Parathyroid adenoma (tissue), 2 donors: ENCODE results near the gene LHX6.

Experiments
- H2AFZ ChIP-seq: fragments of 300-600 bp; sonication (generic); one replicate; pipeline ENCODE4 v1.7.0; 2017; ENCODE audit warnings: antibody characterized with exemption, mild to moderate bottlenecking
- H3K27ac ChIP-seq: fragments of 300-600 bp; sonication (generic); one replicate; pipeline ENCODE4 v1.7.0; 2017
- H3K27me3 ChIP-seq: fragments of 300-600 bp; sonication (generic); one replicate; pipeline ENCODE4 v1.7.0; 2017; ENCODE audit warnings: low read length; ENCODE audit not compliant: control insufficient read depth, insufficient read depth
- H3K36me3 ChIP-seq: fragments of 300-600 bp; sonication (generic); one replicate; pipeline ENCODE4 v1.7.0; 2017; ENCODE audit warnings: low read length; ENCODE audit not compliant: control insufficient read depth, insufficient read depth
- H3K4me1 ChIP-seq: fragments of 300-600 bp; sonication (generic); one replicate; pipeline ENCODE4 v1.7.0; 2017; ENCODE audit warnings: control low read depth
- H3K4me2 ChIP-seq: fragments of 300-600 bp; sonication (generic); one replicate; pipeline ENCODE4 v1.7.0; 2017; ENCODE audit warnings: low read length
- H3K4me3 ChIP-seq: fragments of 300-600 bp; sonication (generic); one replicate; pipeline ENCODE4 v1.7.0; 2017; ENCODE audit warnings: low read depth, low read length
- H3K79me2 ChIP-seq: fragments of 300-600 bp; sonication (generic); one replicate; pipeline ENCODE4 v1.7.0; 2017; ENCODE audit warnings: control low read depth
- H3K9ac ChIP-seq: fragments of 300-600 bp; sonication (generic); one replicate; pipeline ENCODE4 v1.7.0; 2017; ENCODE audit warnings: mild to moderate bottlenecking
- H3K9me3 ChIP-seq: fragments of 300-600 bp; sonication (generic); one replicate; pipeline ENCODE4 v1.7.0; 2017; ENCODE audit warnings: low read length; ENCODE audit not compliant: control insufficient read depth
- TF ChIP-seq, protein P1 (sequence below): fragments of 300-600 bp; sonication (generic); IDR thresholded peaks from one replicate; pipeline ENCODE4 v1.7.0; 2017; ENCODE audit warnings: antibody characterized with exemption, mild to moderate bottlenecking
- donor health status: primary hyperparathyroidism.

Gene LHX6

GRCh38 chr9:122202111-122202510, 26.6 kb downstream of the LHX6 start:
- Histone ChIP-seq H3K27me3 (no peaks in the 10 kb centered on the region), H3K4me3 (no peak overlapping the region), H3K4me1 (no peaks in the 10 kb centered on the region), H3K79me2 (no peaks in the 10 kb centered on the region), H3K4me2 (no peak overlapping the region), H3K9me3 (no peaks in the 10 kb centered on the region), H3K27ac (no peak overlapping the region), H3K9ac (no peak overlapping the region), H3K36me3 (no peaks in the 10 kb centered on the region), H2AFZ (no peak overlapping the region)
- TF ChIP-seq, protein P1, sequence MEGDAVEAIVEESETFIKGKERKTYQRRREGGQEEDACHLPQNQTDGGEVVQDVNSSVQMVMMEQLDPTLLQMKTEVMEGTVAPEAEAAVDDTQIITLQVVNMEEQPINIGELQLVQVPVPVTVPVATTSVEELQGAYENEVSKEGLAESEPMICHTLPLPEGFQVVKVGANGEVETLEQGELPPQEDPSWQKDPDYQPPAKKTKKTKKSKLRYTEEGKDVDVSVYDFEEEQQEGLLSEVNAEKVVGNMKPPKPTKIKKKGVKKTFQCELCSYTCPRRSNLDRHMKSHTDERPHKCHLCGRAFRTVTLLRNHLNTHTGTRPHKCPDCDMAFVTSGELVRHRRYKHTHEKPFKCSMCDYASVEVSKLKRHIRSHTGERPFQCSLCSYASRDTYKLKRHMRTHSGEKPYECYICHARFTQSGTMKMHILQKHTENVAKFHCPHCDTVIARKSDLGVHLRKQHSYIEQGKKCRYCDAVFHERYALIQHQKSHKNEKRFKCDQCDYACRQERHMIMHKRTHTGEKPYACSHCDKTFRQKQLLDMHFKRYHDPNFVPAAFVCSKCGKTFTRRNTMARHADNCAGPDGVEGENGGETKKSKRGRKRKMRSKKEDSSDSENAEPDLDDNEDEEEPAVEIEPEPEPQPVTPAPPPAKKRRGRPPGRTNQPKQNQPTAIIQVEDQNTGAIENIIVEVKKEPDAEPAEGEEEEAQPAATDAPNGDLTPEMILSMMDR, result no peak

GRCh38 chr9:122201641-122202040, 27.1 kb downstream of the LHX6 start:
- Histone ChIP-seq H3K27ac (no peak overlapping the region), H2AFZ (no peak overlapping the region), H3K4me3 (no peak overlapping the region), H3K4me1 (no peaks in the 10 kb centered on the region), H3K79me2 (no peaks in the 10 kb centered on the region), H3K27me3 (no peaks in the 10 kb centered on the region), H3K36me3 (no peaks in the 10 kb centered on the region), H3K4me2 (no peak overlapping the region), H3K9ac (no peak overlapping the region), H3K9me3 (no peaks in the 10 kb centered on the region)
- TF ChIP-seq, protein P1, result no peak

DNA sequence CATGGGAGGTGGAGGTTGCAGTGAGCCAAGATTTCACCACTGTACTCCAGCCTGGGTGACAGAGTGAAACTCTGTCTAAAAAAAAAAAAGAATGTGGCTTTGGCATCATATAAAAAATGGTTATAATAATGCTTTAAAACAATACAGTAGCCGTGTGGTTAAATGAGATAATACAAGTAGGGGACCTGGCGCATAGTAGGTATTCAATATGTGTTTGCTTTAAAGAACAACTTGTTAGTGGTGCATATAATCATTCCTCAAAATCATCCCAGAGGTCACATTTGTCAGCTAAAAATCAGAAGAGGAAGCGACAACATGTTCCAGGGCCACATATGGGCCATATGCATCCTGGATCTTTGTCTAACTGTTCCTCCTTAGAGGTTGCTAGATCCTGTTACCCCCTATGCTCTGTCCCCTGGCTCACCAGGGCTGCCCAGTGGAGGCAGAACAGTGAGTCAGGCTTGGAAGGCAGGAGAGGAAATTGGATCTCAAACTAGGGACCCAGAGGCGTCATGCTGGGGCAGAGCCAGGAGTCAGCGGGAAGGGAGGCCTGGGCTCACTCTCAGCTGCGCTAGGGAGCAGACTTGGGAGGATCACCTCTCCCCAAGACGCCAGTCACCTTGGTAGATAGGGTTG, 27.7 kb downstream of the LHX6 start:
- TF ChIP-seq, protein P1, result no peak
- no peaks in the 10 kb centered on the region for H3K4me1 ChIP-seq
- H3K27ac ChIP-seq, result no peak overlapping the region
- H3K79me2 ChIP-seq, result no peaks in the 10 kb centered on the region
- H3K4me3 ChIP-seq, result no peak overlapping the region
- no peaks in the 10 kb centered on the region for H3K36me3 ChIP-seq
- no peak overlapping the region for H3K9ac ChIP-seq
- H3K4me2 ChIP-seq, result no peak overlapping the region
- H3K27me3 ChIP-seq, result no peaks in the 10 kb centered on the region
- no peak overlapping the region for H2AFZ ChIP-seq
- no peaks in the 10 kb centered on the region for H3K9me3 ChIP-seq

DNA sequence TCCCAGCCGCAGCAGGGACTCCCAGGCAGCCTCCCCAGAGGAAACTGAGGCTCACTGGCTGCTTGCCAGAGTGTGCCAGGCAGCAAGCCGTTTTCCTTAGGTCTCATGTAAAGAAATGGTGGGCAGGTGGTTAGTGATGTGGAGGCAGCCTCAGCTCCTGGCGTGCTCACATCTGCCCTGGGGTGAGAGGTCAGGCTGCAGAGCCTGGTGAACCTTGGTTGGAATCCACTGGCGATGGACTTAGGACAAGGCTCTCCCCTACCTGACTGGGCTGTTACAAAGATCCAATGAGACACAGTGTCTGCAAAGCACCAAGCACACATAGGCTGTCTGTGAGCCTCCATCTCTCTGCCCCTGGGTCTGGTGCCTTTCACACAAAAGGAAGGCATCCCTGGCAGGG, 30.9 kb downstream of the LHX6 start:
- H3K4me2 ChIP-seq, result no peak overlapping the region
- TF ChIP-seq, protein P1, result no peak
- H3K27me3 ChIP-seq, result no peaks in the 10 kb centered on the region
- H3K79me2 ChIP-seq, result no peaks in the 10 kb centered on the region
- no peak overlapping the region for H2AFZ ChIP-seq
- no peak overlapping the region for H3K9ac ChIP-seq
- H3K9me3 ChIP-seq, result no peaks in the 10 kb centered on the region
- no peaks in the 10 kb centered on the region for H3K36me3 ChIP-seq
- H3K4me1 ChIP-seq, result no peaks in the 10 kb centered on the region
- H3K4me3 ChIP-seq, result no peak overlapping the region
- no peak overlapping the region for H3K27ac ChIP-seq

DNA sequence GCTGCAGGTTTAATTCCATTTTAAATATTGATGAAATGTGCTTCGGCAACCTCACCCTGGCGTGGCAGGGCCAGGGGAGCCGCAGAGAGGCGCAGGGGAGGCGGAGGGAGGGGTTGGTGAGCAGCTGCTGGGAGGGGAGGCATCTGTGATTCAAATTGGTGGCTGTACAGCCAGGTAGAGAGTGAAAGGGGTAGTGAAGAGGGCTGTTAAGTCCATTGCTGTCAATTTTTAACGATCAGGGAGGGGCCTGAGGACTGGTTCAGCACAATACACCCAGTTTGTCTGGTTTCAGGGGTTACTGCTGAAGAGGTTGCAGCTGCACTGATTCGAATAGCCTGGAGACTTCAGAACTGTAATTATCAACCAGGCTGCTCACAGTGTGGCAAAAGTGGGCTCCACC, 31.3 kb downstream of the LHX6 start:
- no peaks in the 10 kb centered on the region for H3K4me1 ChIP-seq
- H3K9ac ChIP-seq, result no peak overlapping the region
- H3K27ac ChIP-seq, result no peak overlapping the region
- TF ChIP-seq, protein P1, result no peak
- H3K4me3 ChIP-seq, result no peak overlapping the region
- H3K4me2 ChIP-seq, result no peak overlapping the region
- H3K27me3 ChIP-seq, result no peaks in the 10 kb centered on the region
- no peaks in the 10 kb centered on the region for H3K36me3 ChIP-seq
- no peaks in the 10 kb centered on the region for H3K79me2 ChIP-seq
- no peak overlapping the region for H2AFZ ChIP-seq
- no peaks in the 10 kb centered on the region for H3K9me3 ChIP-seq
